Measurements from ENCODE around the gene MBNL3. TPM values are rescaled to one million over a fixed set of nuclear protein-coding genes. Genes with fewer than 3 reads are reported as not detected.

The MBNL3 gene
- total RNA-seq, 1 donor from 2014 or later, result 4.5 TPM

- Mint-ChIP-seq H3K9me3 (ENCODE audit: low read depth) (no peaks in the 10 kb centered on the region), H3K27me3 (ENCODE audit: low read depth) (no peaks in the 10 kb centered on the region), H3K27ac (ENCODE audit: unreplicated experiment) (no peak overlapping the region), H3K36me3 (ENCODE audit: low read depth) (no peaks in the 10 kb centered on the region), H3K4me3 (ENCODE audit: unreplicated experiment) (no peak overlapping the region), H3K4me1 (ENCODE audit: low read depth) (peaks cover 3% of the 10 kb centered on the region)
- TF ChIP-seq CTCF (IDR thresholded peaks at IDR 0.05), result no peak
- DNase-seq (ENCODE audit: low spot score), result no peak
Measured at GRCh38 chrX:132390792-132391191, 98.0 kb downstream of the MBNL3 start.

GRCh38 chrX:132389480-132389879 is 99.4 kb downstream of the MBNL3 start:
- Mint-ChIP-seq H3K27me3 (ENCODE audit: low read depth) (no peaks in the 10 kb centered on the region), H3K4me1 (ENCODE audit: low read depth) (no peaks in the 10 kb centered on the region), H3K27ac (ENCODE audit: unreplicated experiment) (no peak overlapping the region), H3K9me3 (ENCODE audit: low read depth) (no peaks in the 10 kb centered on the region), H3K4me3 (ENCODE audit: unreplicated experiment) (no peak overlapping the region), H3K36me3 (ENCODE audit: low read depth) (no peaks in the 10 kb centered on the region)
- DNase-seq (ENCODE audit: low spot score), result no peak
- TF ChIP-seq CTCF (IDR thresholded peaks at IDR 0.05), result no peak

GRCh38 chrX:132388371-132388770 is 100.5 kb downstream of the MBNL3 start:
- no peaks in the 10 kb centered on the region for H3K9me3 Mint-ChIP-seq (ENCODE audit: low read depth)
- no peak overlapping the region for H3K27ac Mint-ChIP-seq (ENCODE audit: unreplicated experiment)
- no peak overlapping the region for H3K4me3 Mint-ChIP-seq (ENCODE audit: unreplicated experiment)
- H3K36me3 Mint-ChIP-seq (ENCODE audit: low read depth), result no peaks in the 10 kb centered on the region
- DNase-seq (ENCODE audit: low spot score), result no peak
- no peaks in the 10 kb centered on the region for H3K4me1 Mint-ChIP-seq (ENCODE audit: low read depth)
- H3K27me3 Mint-ChIP-seq (ENCODE audit: low read depth), result no peaks in the 10 kb centered on the region
- no peak for TF ChIP-seq CTCF (IDR thresholded peaks at IDR 0.05)

- H3K27ac Mint-ChIP-seq (ENCODE audit: unreplicated experiment), result no peak overlapping the region
- no peaks in the 10 kb centered on the region for H3K27me3 Mint-ChIP-seq (ENCODE audit: low read depth)
- H3K4me1 Mint-ChIP-seq (ENCODE audit: low read depth), result peaks cover 3% of the 10 kb centered on the region
- no peak overlapping the region for H3K4me3 Mint-ChIP-seq (ENCODE audit: unreplicated experiment)
- no peak for TF ChIP-seq CTCF (IDR thresholded peaks at IDR 0.05)
- no peak for DNase-seq (ENCODE audit: low spot score)
- H3K9me3 Mint-ChIP-seq (ENCODE audit: low read depth), result no peaks in the 10 kb centered on the region
- H3K36me3 Mint-ChIP-seq (ENCODE audit: low read depth), result no peaks in the 10 kb centered on the region
Measured at GRCh38 chrX:132384301-132384700, 104.5 kb downstream of the MBNL3 start.

- TF ChIP-seq CTCF (IDR thresholded peaks at IDR 0.05), result no peak
- Mint-ChIP-seq H3K36me3 (ENCODE audit: low read depth) (no peaks in the 10 kb centered on the region), H3K27ac (ENCODE audit: unreplicated experiment) (no peak overlapping the region), H3K4me3 (ENCODE audit: unreplicated experiment) (no peak overlapping the region), H3K27me3 (ENCODE audit: low read depth) (no peaks in the 10 kb centered on the region), H3K9me3 (ENCODE audit: low read depth) (no peaks in the 10 kb centered on the region), H3K4me1 (ENCODE audit: low read depth) (peaks cover 3% of the 10 kb centered on the region)
- no peak for DNase-seq (ENCODE audit: low spot score)
Measured at GRCh38 chrX:132382068-132382467, 106.8 kb downstream of the MBNL3 start.
